ENCODE data around the gene TXLNB.

Gene TXLNB

GRCh38 chr6:139291813-139292619, at the start of gene TXLNB:
Gene TXLNB, minus strand, starts transcription at chr6:139291998. Its CDS starts 3,099 bp downstream, at chr6:139288899.
- H3K4me3 ChIP-seq (ENCODE audit: control insufficient read depth, low read depth, low read length), result peak within 1 kb of the TSS; percentile 15
- no peak for DNase-seq (ENCODE audit: low read depth)

GRCh38 chr6:139341060-139341459, 49.3 kb upstream of the TXLNB start:
- H3K4me3 ChIP-seq (ENCODE audit: control insufficient read depth, low read depth, low read length), result no peak overlapping the region
- TF ChIP-seq CTCF (IDR thresholded peaks at IDR 0.05; ENCODE audit: control insufficient read depth, insufficient read depth, low read depth, low read length, missing control alignments), result no peak
- no peak for DNase-seq (ENCODE audit: low read depth)

More at GRCh38 chr6:139291813-139292619, at the start of gene TXLNB:
- TF ChIP-seq CTCF (IDR thresholded peaks at IDR 0.05; ENCODE audit: control insufficient read depth, insufficient read depth, low read depth, low read length, missing control alignments), result no peak

- no peak overlapping the region for H3K4me3 ChIP-seq (ENCODE audit: control insufficient read depth, low read depth, low read length)
- peak; percentile 70 for DNase-seq (ENCODE audit: low read depth)
- no peak for TF ChIP-seq CTCF (IDR thresholded peaks at IDR 0.05; ENCODE audit: control insufficient read depth, insufficient read depth, low read depth, low read length, missing control alignments)
These were observed 47.0 kb upstream of the TXLNB start for GRCh38 chr6:139338795-139339194.

GRCh38 chr6:139337830-139338229, 46.0 kb upstream of the TXLNB start:
- TF ChIP-seq CTCF (IDR thresholded peaks at IDR 0.05; ENCODE audit: control insufficient read depth, insufficient read depth, low read depth, low read length, missing control alignments), result no peak
- DNase-seq (ENCODE audit: low read depth), result no peak
- H3K4me3 ChIP-seq (ENCODE audit: control insufficient read depth, low read depth, low read length), result no peak overlapping the region

GRCh38 chr6:139337001-139337400, 45.2 kb upstream of the TXLNB start:
- DNase-seq (ENCODE audit: low read depth), result no peak
- TF ChIP-seq CTCF (IDR thresholded peaks at IDR 0.05; ENCODE audit: control insufficient read depth, insufficient read depth, low read depth, low read length, missing control alignments), result no peak
- no peak overlapping the region for H3K4me3 ChIP-seq (ENCODE audit: control insufficient read depth, low read depth, low read length)

- DNase-seq (ENCODE audit: low read depth), result no peak
- no peak for TF ChIP-seq CTCF (IDR thresholded peaks at IDR 0.05; ENCODE audit: control insufficient read depth, insufficient read depth, low read depth, low read length, missing control alignments)
- no peak overlapping the region for H3K4me3 ChIP-seq (ENCODE audit: control insufficient read depth, low read depth, low read length)
These were observed 44.7 kb upstream of the TXLNB start for GRCh38 chr6:139336488-139336887.
